ENCODE measurements around the gene GPATCH8.

DNA sequence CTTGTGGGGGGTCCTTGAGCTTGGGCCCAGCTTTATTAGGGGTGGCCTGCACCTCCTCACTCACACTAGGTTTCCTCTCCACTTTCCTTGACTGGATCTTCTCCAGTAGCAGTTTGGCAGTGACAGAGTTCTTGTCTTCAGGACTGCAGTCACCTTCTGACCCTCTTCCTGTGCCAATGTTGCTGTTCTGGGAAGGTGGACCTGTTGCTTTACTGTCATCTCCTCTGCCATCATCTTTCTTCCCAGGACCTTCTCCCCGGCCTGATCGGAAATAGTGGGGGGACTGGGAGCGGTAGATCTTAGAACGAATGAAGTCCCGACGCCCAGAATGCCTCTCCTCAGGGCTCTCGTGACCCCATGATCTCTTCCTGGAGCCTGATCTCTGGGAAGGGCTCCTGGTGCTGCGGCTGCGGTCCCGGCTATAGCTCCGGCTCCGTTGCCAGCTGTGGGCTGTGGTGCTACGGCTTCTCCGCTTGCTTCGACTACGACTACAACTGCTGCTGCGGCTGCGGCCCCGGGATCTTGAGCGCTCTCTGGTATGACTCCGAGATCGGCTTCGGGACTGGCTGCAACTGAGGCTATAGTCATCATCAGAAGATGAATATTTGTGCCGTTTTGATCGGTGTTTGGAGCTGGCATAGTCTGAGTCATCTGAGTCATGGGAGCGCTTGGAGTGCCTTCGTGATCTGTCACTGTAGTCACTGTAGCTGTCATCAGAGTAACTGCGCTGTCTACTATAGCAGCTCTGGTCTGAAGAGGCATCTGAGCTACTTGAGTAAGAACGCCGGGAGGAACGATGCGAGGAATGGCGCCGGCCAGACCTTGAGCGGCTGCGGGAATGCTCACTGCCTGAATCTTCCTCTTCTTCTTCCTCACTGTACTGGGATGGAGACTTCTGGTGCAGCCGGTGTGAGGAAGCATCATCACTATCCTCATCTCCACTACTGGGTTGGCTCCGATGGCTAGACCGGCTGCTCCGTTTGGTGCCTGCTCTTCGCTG is 104.2 kb downstream of the GPATCH8 start:
- no peak for TF ChIP-seq EP300 (IDR thresholded peaks at IDR 0.05; ENCODE audit: borderline replicate concordance)
- no peak for TF ChIP-seq YY1 (IDR thresholded peaks at IDR 0.05; ENCODE audit: low read depth)
- TF ChIP-seq TEAD4 (IDR thresholded peaks at IDR 0.05): no peak
- no peak for TF ChIP-seq TAF1 (IDR thresholded peaks at IDR 0.05; ENCODE audit: low read depth)
- TF ChIP-seq, protein P1, sequence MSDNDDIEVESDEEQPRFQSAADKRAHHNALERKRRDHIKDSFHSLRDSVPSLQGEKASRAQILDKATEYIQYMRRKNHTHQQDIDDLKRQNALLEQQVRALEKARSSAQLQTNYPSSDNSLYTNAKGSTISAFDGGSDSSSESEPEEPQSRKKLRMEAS (IDR thresholded peaks at IDR 0.05): no peak
- TF ChIP-seq, protein P2, sequence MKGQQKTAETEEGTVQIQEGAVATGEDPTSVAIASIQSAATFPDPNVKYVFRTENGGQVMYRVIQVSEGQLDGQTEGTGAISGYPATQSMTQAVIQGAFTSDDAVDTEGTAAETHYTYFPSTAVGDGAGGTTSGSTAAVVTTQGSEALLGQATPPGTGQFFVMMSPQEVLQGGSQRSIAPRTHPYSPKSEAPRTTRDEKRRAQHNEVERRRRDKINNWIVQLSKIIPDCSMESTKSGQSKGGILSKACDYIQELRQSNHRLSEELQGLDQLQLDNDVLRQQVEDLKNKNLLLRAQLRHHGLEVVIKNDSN (IDR thresholded peaks at IDR 0.05): no peak
- no peak for TF ChIP-seq ZBTB7A (IDR thresholded peaks at IDR 0.05; ENCODE audit: low read depth)
- TF ChIP-seq CREB1 (IDR thresholded peaks at IDR 0.05; ENCODE audit: low read depth): no peak
- TF ChIP-seq RAD21 (IDR thresholded peaks at IDR 0.05; ENCODE audit: low read depth): no peak
- no peak for TF ChIP-seq EGR1 (IDR thresholded peaks at IDR 0.05)
- TF ChIP-seq CEBPB (IDR thresholded peaks at IDR 0.05): no peak
- TF ChIP-seq, protein P3, sequence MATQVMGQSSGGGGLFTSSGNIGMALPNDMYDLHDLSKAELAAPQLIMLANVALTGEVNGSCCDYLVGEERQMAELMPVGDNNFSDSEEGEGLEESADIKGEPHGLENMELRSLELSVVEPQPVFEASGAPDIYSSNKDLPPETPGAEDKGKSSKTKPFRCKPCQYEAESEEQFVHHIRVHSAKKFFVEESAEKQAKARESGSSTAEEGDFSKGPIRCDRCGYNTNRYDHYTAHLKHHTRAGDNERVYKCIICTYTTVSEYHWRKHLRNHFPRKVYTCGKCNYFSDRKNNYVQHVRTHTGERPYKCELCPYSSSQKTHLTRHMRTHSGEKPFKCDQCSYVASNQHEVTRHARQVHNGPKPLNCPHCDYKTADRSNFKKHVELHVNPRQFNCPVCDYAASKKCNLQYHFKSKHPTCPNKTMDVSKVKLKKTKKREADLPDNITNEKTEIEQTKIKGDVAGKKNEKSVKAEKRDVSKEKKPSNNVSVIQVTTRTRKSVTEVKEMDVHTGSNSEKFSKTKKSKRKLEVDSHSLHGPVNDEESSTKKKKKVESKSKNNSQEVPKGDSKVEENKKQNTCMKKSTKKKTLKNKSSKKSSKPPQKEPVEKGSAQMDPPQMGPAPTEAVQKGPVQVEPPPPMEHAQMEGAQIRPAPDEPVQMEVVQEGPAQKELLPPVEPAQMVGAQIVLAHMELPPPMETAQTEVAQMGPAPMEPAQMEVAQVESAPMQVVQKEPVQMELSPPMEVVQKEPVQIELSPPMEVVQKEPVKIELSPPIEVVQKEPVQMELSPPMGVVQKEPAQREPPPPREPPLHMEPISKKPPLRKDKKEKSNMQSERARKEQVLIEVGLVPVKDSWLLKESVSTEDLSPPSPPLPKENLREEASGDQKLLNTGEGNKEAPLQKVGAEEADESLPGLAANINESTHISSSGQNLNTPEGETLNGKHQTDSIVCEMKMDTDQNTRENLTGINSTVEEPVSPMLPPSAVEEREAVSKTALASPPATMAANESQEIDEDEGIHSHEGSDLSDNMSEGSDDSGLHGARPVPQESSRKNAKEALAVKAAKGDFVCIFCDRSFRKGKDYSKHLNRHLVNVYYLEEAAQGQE (IDR thresholded peaks at IDR 0.05; ENCODE audit: low read depth): no peak
- no peak for TF ChIP-seq FOXM1 (IDR thresholded peaks at IDR 0.05; ENCODE audit: borderline replicate concordance, low read depth)

Measured in Ishikawa (cell line).